ENCODE data around the gene TRPM8.

TRPM8 gene

GRCh38 chr2:233999182-233999581, 82.0 kb downstream of the TRPM8 start:
- FAIRE-seq (no peak), DNase-seq (ENCODE audit: insufficient read length, low spot score) (no peak)
- no peak for TF ChIP-seq CTCF (IDR thresholded peaks at IDR 0.05; ENCODE audit: insufficient read depth, missing control alignments)

- DNase-seq (ENCODE audit: insufficient read length, low spot score): no peak
- TF ChIP-seq CTCF (IDR thresholded peaks at IDR 0.05; ENCODE audit: insufficient read depth, missing control alignments): no peak
- no peak for FAIRE-seq
Observed at GRCh38 chr2:234001380-234002160, 84.4 kb downstream of the TRPM8 start.

GRCh38 chr2:234002281-234002680, 85.1 kb downstream of the TRPM8 start:
- FAIRE-seq: no peak
- no peak for TF ChIP-seq CTCF (IDR thresholded peaks at IDR 0.05; ENCODE audit: insufficient read depth, missing control alignments)

GRCh38 chr2:234003972-234004617, 86.9 kb downstream of the TRPM8 start:
- FAIRE-seq (no peak), DNase-seq (ENCODE audit: insufficient read length, low spot score) (no peak)
- no peak for TF ChIP-seq CTCF (IDR thresholded peaks at IDR 0.05; ENCODE audit: insufficient read depth, missing control alignments)

More at GRCh38 chr2:234002281-234002680, 85.1 kb downstream of the TRPM8 start:
- DNase-seq (ENCODE audit: insufficient read length, low spot score): no peak

GRCh38 chr2:234005126-234005525, 88.0 kb downstream of the TRPM8 start:
- TF ChIP-seq CTCF (IDR thresholded peaks at IDR 0.05; ENCODE audit: insufficient read depth, missing control alignments): no peak

GRCh38 chr2:234006501-234006900, 89.3 kb downstream of the TRPM8 start:
- FAIRE-seq (no peak), DNase-seq (ENCODE audit: insufficient read length, low spot score) (no peak)
- no peak for TF ChIP-seq CTCF (IDR thresholded peaks at IDR 0.05; ENCODE audit: insufficient read depth, missing control alignments)

More at GRCh38 chr2:234005126-234005525, 88.0 kb downstream of the TRPM8 start:
- FAIRE-seq: no peak
- no peak for DNase-seq (ENCODE audit: insufficient read length, low spot score)

GRCh38 chr2:234014427-234014826, 97.3 kb downstream of the TRPM8 start:
- DNase-seq (ENCODE audit: insufficient read length, low spot score): no peak
- FAIRE-seq: no peak
- TF ChIP-seq CTCF (IDR thresholded peaks at IDR 0.05; ENCODE audit: insufficient read depth, missing control alignments): no peak
